Measurements from ENCODE around the gene PYGO2.

PYGO2 gene, protein sequence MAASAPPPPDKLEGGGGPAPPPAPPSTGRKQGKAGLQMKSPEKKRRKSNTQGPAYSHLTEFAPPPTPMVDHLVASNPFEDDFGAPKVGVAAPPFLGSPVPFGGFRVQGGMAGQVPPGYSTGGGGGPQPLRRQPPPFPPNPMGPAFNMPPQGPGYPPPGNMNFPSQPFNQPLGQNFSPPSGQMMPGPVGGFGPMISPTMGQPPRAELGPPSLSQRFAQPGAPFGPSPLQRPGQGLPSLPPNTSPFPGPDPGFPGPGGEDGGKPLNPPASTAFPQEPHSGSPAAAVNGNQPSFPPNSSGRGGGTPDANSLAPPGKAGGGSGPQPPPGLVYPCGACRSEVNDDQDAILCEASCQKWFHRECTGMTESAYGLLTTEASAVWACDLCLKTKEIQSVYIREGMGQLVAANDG

DNA sequence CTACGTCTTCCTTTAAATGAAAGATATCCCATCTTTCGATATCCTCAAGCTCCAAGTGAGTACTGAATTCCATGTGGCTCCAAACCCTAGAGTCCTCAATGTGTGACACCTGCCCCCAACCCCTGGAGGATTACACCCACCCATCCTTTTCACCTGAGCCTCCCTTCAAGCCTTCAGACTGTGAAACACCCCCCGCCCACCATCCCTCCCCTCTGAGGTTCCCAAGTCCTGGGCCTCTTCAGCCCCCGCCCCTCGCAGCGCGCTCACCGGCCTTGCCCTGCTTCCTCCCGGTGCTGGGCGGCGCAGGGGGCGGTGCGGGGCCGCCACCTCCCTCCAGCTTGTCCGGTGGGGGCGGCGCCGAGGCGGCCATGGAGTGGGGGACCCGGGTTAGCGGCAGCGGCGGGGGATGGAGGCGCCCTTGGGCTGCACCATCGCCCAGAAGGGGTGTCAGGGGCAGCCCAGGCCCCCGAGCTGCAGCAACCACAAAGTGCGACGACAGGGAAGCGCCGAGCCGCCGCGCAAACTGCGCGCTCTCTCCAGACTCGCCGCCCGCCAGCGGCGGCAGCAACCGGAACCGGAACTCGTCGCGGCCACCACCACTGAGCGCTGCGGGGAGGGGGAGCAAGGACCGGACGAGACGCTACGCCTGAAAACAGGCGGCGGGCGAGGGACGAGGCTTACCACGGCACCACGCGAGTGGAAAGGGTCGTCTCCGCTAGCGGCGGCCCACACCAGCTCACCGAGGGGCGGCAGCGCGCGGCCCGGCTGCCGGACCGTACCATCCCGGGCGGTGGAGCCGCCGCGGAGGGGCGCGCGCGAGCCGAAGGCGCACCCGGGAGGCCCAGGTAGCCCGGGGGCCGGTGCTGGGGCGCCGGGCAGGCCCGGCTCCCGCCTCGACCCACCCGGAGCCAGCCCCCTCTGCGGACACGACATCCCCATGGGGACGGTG lies at the start of gene PYGO2:
Gene PYGO2 (minus strand): TSS at position 576 of the 949 bp plus-strand sequence. CDS start 206 bp downstream, at position 370.
- DNase-seq = peak; percentile 81

DNA sequence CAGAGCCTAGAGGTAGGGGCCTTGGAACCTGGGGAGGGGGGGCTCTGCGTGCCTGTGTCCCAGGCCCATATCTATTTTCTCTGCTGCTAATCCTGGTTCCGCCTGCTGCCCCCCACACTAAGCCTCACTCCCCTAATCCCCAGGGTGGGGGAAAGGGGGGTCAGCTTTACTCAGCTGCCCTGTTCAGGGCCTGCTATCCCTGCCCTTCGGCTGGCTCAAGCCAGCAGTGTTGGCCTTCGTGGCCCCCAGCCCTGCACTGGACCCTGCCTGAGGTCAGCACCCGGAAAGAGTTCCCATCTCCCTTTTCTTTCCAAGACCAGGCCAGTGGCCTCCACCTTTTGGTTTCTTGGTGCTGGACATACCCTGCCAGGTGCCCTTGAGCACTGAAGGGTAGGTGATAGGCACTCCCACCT lies 49.4 kb upstream of the PYGO2 start:
- DNase-seq = no peak

DNA sequence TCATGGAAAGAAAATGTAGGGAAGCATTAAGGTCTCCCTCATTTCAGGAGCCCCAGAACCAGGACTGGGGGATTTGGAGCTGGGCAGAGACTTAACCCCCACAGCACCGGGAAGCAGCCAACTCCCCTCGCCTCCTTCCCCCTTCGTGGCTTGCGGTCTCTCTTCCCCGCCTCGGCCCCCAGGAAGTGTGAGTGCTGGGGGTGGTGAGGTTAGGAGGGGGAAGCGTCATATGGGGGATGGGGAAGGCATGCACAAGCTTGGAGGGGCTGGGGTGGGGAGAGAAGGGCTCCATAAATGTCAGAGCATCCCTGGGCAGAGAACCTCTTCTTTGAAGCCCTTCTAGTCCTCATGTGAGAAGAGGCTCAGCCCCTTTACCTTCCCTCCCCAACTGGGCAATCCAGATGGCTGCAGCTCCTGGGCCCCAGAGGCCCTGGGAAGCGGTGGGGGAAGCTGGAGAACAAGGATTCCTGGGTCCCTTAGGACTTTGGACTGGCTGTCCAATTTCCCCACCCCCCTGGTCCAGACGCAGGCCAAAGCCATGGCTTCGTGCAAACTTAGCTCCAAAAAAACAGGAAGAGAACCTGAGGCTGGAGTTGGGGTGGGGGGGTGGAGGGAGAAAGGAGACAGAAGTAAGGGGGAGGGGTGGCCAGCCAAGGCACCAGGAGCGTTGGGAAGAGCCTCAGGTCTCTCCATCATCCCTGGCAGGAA lies 48.8 kb upstream of the PYGO2 start:
- no peak for DNase-seq

DNA sequence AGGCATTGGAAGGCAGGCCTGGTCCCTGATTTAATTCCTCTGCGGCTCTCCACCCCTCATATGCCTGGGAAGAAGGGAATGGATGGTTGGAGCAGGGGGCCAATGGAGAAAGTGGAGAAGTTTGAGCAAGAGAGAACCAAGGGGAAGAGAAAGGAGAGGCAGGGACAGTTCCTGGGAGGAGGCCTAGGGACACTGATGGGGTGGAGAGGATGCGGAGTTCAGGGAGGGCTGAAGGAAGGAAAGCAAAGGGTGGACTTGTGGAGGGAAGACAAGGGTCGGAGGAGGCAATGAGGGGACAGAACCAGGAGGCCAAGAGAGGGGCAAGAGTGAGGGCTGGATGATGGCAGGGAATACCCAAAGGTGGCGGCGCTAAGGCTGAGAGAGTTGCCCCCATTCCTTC lies 48.2 kb upstream of the PYGO2 start:
- no peak for DNase-seq

DNA sequence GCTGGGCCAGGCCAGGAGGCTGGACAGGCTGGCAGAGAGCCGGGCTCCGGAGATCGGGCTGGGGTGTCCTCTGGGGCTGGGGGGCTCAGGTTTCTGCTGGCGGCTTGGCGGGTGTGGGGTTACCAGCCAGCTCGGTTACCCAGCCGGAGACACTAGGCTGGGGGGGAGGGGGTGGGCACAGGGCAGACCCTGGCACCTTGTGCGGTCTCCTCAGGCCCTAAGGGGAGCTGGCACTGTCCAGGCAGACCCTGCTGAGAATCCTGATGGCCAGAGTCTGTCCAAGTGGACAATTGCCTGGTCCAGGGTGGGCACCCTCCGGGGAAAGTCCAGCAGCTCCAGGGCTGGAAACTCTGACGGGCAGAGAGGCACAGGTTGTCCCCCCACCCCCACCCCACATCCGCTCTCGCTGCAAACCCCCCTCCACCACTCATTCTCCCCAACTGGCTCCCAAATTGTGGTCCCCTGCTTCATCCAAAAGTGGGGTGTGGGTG lies 47.7 kb upstream of the PYGO2 start:
- no peak for DNase-seq

DNA sequence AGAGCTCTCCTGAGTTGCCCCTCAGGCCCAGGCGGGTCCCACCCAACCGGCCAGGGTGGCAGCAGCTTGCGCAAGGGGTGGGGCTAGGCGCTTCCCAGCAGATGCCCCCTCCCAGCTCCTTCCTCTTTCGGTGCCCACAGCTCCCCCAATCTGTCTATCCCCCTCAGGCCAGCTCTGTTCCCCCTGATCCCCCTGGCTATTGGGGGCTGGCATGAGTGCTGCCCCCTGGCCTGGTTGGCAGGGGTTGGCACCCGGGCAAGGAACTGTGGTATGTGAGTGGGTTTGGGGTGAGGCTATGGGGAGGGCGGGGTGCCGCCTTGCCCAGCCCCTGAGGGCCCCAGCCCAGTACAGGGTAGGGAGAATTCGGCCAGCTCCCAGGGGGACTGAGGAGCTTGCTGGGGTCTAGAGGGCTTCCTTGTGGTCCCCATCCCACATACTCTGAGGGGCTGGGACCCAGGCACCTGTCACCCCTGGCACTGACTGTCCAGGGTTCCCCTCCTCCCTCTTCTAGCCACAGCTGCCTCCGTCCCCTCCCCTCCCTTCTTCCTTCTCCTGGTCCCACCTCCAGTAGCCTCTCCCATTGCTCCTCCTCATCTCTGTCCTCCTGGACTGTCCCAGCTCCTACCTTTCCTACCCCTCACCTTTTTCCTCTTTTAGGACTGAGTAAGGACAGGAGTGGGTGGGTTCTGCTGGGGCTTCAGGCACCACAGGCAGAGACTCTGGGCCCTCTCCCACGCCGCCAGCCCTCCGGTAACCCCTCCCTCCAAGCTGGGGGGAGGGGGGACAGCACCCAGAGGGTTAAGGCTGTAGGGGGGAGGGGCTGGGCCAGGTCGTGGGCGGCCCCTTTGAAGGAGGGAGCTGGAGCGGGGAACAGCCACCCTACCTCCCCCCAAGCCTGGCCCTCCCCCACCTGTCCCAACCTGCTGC lies 46.7 kb upstream of the PYGO2 start:
- no peak for DNase-seq

DNA sequence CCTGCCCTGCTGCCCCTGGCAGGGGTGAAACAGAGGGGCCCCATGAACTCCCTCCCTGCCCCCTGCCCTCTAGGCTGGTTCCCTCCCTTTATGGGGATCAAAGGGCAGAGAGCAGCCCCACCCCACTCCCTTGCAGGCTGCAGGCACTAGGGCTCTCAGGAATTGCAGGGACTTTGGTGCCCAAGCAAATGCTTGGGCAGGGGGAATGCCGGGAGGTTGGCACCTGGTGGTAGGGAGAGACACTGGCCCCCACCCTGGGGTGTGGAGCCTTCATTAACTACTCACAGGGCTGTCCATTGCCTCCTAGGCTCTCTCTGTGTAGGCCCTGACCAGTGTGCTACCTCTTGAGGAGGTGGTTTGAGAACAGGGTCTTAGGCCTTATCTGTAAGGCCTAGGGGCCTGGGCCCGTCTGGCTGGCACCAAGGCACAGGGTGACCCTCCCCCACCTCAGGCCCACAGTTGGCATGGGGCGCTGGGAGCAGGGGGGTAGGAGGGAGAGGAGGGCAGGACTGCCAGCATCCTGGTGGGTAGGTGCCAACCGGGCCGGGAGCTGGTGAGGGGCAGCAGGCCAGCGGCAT lies 45.8 kb upstream of the PYGO2 start:
- no peak for DNase-seq

DNA sequence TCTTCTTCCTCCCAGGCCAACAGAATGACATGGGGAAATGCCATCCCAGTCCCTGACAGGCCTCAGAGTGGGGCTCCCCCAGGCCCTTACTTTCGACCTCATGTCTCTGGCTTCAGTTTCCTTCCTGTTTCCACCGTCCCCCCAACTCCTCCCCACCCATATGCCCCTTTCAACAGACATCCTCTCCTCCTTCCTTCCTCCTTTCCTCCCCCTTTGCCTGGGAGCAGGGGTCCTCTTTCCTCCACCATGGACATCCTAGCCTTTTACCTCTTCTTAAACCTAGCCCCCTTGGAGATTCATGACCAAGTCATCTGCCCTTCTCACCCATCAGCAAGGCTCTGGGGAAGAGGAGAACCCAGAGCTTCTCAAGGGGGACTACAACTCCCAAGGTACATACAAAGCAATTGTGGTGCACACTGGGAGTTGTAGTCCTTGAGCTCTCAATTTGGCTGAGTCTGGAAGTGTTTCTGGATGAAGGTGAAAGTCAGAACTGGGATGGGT lies 45.1 kb upstream of the PYGO2 start:
- peak; percentile 33 for DNase-seq

DNA sequence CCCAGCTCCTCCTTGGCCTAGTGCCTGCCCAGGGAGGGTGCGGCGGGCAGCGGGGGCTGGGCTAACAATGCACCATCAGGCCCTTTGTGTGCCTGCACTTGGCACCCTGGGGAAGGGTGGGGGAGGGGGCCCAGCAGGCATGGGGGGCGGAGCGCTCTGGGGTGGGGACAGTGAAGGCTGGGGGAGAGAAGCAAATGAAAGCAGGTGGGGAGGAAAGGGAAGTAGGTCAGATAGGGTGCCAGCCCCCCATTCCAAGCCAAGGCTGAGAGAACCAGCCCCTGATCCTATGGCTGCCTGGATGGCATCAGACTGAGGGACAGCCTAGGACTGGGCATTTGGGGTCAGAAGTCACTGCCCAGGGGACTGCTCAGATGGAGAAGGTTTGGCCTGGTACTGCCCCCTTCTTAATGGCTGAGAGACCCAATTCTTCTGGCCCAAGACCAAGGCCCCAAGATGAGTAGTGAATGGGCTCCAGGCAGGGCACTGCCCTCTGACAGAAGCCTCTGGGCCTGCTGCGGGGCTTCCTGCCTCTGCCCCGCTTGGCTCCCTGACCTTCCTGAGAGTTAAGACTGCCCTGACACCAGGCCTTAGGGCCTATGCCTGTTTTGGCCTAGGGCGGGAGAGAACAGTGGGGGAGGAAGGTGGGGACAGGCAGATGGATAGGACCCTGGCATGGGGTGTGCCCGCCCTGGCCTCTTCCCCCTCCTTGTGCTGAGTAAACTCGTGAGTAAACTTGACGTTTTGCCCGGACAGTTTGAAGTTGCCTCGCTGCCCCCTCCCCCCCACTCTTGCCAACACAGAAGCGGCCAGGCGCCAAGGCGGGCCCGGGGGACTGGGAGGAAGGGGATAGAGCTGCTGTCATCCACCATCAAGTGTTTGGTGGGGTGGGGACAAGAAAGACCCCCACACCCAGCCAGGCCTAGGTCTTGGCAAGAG lies 43.8 kb upstream of the PYGO2 start:
- DNase-seq = no peak

DNA sequence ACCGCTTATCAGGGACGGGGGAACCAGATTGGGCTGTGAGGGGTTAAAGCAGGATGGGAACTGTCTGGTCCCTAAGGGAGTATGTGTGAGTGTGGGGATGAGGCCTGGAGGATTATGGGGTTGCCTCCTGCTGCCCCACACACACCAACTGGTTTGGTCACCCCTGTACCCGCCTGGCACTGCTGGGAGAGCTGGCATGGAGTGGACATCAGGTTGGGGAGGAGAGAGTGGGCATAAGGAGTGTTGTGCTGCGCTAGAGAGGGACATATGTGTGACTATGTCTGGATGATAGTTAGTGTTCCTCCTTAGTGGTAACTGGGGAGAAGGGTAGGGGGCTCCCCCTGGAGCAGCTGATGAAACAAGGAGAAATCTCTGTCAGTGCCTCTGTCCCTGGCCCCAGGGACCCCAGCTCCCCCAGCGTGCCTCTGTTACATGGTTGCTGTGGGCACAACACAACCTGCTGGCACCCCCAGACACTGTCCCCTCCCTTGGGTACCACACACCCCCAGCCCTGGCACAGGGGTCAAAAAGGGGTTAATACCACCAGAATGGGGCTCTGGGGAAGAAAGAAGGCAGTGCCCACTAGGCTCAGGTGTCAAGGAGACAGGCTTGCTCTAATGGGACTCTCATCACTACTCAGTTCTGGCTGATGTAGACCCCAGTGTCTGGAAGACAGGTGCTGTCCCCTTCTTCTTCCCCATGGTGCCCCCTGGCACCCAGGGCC lies 42.9 kb upstream of the PYGO2 start:
- no peak for DNase-seq

DNA sequence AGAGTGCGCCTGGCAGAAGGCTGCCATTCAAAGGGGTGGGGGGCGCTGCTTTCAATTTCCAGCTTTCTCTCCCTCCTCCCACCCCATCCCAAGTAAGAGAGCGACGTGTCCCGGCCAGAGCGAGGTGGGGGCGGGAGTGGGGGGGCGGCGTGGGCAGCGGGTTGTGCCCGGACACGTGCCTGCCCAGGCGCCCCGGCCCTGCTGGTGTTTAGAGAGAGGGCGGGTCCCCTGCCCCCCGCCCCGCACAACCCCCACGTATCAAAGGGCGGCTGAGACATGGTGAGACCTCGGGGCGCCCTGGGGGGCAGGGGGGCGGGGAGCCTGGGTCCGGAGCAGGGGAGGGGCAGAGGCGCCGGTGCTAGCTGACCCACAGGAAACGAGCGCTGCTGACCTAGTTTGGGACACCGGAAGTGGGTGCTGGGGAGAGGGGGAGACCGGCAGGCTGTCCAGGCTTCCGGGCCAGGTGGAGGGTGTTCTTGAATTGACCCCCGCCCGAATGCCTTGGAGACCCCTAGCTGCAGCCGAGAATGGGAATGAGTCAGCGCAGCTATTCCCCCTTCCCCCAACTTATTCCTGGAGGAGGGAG lies 42.3 kb upstream of the PYGO2 start:
- no peak for DNase-seq

DNA sequence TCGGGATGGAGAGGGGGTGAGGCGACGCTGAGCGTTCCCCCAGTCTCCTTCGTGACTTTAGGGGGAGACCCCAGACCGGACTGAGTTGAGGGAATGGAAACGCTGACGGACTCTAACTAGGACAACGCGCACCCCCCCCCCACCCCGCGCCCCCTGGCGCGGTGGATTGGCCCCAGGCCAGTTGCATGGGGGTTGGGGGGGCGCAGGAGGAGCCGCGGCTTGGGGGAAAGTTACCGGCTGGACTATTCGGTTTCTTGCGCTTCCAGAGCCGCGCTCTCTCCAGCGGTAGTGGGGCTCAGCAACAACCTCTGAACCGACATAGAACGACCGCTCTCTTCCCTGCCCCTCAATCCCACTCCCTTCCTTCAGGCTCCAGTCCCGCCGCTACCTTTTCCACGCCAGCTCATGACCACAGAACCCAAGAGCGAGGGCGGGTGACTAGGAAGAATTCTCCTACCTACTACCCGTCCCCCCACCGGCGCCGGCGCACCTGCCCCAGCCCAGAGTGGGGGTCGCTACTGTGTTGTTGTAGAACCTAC lies 41.7 kb upstream of the PYGO2 start:
- DNase-seq = no peak

DNA sequence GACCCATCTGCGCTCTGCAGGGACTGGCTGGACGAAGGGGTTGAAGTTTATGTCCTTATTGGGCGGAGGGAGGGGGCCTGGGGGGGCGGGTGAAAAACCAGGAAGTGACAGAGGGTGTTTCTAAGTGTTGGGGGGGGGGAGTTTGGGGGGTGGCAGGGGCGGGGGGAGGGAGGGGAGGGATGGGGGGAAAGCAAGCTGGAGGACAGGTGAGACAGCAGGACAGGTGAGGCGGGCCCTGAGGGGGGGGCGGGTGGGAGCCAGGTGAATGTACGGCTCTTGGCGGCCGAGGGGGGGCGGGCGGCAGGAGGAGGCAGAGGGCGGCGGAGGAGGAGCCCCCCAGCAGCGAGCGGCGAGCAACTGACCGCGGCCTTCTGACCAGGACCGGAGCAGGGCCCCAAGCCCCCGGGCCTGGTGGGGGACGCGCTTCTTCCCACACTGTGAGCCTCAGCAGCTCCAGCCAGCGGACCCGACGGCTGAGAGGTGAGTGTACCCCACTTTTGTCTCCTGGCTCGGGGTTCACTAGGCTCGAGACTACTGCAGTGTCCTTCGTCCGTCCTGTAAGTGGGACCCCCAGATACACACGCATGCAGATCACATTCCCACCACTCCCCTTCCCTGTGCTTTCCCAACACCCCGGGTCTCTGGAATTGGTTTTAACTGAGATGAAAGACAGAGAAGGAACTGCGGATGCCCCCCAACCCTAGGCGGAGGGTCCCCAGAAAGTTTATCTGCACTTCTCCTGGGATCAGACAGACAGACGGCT lies 41.1 kb upstream of the PYGO2 start, which contains the start of gene ZBTB7B:
Gene ZBTB7B (plus strand): TSS at position 339 of the 763 bp plus-strand sequence. CDS start 11,859 bp downstream, outside the sequence.
- DNase-seq = no peak

DNA sequence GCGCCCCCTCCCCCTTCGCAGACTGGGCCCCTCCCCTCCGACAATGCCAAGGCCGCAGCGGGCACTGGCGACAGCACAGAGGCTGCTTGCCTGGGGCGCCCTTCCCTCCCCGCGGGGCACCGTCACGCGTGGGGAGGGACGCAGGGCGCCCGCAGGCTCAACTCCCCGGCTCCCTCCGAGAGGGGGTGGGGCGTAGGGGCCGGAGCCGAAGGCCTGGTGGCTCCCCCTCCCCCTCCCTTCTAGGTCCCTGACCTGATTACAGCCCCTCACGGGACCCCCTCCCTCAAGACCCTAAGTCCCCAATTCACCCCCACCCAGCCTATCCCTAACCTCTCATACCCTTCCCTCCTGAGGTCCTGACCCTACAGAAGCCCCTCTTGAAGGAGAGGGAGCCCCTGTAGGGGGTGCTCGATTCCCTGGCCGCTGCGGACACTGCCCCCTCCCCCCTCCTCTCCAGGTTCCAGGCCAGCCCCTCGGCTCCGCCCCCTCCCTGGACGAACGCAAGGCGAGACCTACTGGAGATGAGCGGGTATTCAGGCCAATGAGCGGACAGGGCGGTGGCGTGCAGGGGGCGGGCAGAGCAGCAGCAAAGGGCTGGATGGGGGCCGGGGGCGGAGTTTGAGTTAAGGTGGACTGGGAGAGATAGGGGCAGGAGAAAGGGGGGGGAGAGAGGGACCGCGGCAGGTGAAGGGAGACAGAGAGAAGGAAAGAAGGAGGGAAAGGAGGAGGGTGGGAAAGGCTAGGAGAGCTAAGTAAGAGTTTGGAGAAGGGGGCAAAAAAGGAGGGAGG lies 40.3 kb upstream of the PYGO2 start:
- DNase-seq = peak; percentile 99

DNA sequence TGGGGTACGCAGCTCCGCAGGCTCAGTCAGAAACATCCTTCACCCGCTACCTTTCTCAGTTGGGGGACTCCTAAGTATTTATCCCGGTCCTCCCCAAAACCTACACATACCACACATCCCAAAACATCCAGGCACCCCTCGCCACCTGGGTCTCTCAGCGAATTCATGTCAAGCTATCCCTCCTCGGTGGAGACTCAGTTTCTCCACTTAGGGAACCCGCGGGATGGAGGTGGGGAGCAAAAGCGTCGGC lies 39.8 kb upstream of the PYGO2 start:
- DNase-seq = peak; percentile 66

DNA sequence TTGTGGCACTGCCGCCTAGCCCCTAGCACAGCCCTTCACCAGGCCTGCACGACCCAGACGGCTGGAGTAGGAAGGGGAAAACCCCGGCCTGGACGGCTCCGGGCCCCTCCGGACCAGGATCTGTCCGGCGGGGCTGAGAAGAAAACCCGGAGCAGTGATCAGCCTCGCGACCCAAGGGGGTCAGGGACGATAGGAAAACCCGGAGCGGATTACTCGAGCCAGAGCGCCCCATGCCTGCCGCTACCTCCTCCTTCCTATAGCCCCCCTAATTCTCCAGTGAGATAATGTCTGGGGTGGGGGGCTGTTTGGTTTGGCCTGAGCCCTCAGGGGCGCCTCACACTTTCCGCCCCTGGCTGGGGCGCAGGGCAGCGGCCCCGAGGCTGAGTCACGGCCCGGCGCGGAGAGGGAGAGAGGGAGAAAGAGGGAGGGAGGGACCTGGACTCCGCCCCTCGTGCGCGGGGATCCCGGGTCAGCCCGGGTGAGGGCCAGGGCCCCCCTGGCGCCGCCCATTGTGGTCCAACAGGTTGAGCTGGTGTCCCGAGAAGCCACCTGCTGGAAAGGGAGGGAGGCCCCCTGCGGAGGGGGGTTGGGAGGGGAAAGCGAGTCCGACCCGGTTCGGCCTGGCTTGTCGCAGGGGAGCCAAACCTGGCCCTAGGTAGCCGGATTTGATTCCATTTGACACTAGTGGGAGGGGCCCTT lies 39.3 kb upstream of the PYGO2 start:
- DNase-seq = peak; percentile 83

DNA sequence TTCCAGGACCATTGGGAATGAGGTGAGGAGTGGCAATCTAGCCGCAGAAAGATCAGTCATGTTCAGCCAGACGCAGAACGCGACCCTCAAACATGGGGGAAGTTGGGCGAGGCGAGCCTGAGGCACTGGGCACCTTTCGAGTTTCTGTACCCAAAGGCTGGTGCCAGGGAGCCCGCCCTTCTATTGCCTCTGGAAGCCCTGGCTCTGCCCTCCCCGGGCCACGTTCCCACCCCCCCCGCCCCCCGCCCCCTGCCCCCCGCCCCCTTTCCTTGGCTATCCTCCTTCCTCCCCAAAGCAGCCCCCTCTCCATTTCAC lies 38.8 kb upstream of the PYGO2 start:
- no peak for DNase-seq

Measured in NCI-H2227 treated with DMSO at 0.1 percent for 48 hours (cell line).